Lower leg skin (tissue), 3 donors: ENCODE data around the gene MTCH2.

Source experiments
- CTCF ChIP-seq, 3 donors: fragments of 450-650 bp; IDR thresholded peaks; one replicate each; pipeline ENCODE4 v1.5.1; 2016; ENCODE audit warnings: antibody characterized with exemption in 3 of 3, mild to moderate bottlenecking in 3 of 3, moderate library complexity in 2 of 3
- POLR2A ChIP-seq, 2 donors: fragments of 450-650 bp; IDR thresholded peaks; one replicate each; pipeline ENCODE4 v1.6.1; 2016 to 2017; ENCODE audit warnings: antibody characterized with exemption in 2 of 2, mild to moderate bottlenecking in 1 of 2, moderate library complexity in 1 of 2

- TF ChIP-seq CTCF (IDR thresholded peaks at IDR 0.05), result no peak
- no peak for TF ChIP-seq POLR2A (IDR thresholded peaks at IDR 0.05)
Observed at GRCh38 chr11:47571357-47571729, 71.0 kb downstream of the MTCH2 start.
